Measurements from ENCODE around the gene TRABD2B. TPM values are rescaled to one million over a fixed set of nuclear protein-coding genes. Genes with fewer than 3 reads are reported as not detected.

The TRABD2B gene
- total RNA-seq, 3 donors from 2014 or later, result 1.4 to 3.7 (median 2.3) TPM

GRCh38 chr1:47834326-47834725 lies 162.9 kb downstream of the TRABD2B start:
- intact Hi-C loops (cut with DNase I; ENCODE audit: low total_unique reads), result no loop called here
- Histone ChIP-seq H3K4me1 (no peaks in the 10 kb centered on the region), H3K27me3 (no peaks in the 10 kb centered on the region), H3K27ac (no peak overlapping the region), H3K36me3 (no peaks in the 10 kb centered on the region), H3K9me3 (peaks cover 0 to 14% of the 10 kb centered on the region in 2 donors), H3K4me3 (no peak overlapping the region)
- TF ChIP-seq CTCF (IDR thresholded peaks at IDR 0.05), result no peak
- TF ChIP-seq POLR2AphosphoS5 (IDR thresholded peaks at IDR 0.05), result no peak
- no peak for TF ChIP-seq POLR2A (IDR thresholded peaks at IDR 0.05)
- no peak for DNase-seq (ENCODE audit: low spot score in 2 of 2)

- Histone ChIP-seq H3K27me3 (no peaks in the 10 kb centered on the region), H3K27ac (no peak overlapping the region), H3K4me1 (no peaks in the 10 kb centered on the region), H3K36me3 (no peaks in the 10 kb centered on the region), H3K4me3 (no peak overlapping the region), H3K9me3 (peaks cover 0 to 8% of the 10 kb centered on the region in 2 donors)
- DNase-seq (ENCODE audit: low spot score in 2 of 2), result no peak
- TF ChIP-seq POLR2AphosphoS5 (IDR thresholded peaks at IDR 0.05) (no peak), POLR2A (IDR thresholded peaks at IDR 0.05) (no peak), CTCF (IDR thresholded peaks at IDR 0.05) (no peak)
- intact Hi-C loops (cut with DNase I; ENCODE audit: low total_unique reads), result no loop called here
Observed at GRCh38 chr1:47830641-47831333, 166.4 kb downstream of the TRABD2B start.

GRCh38 chr1:47830021-47830420 lies 167.2 kb downstream of the TRABD2B start:
- no peak for DNase-seq (ENCODE audit: low spot score in 2 of 2)
- Histone ChIP-seq H3K4me1 (no peaks in the 10 kb centered on the region), H3K9me3 (peaks cover 0 to under 1% of the 10 kb centered on the region in 2 donors), H3K27ac (no peak overlapping the region), H3K4me3 (no peak overlapping the region), H3K36me3 (no peaks in the 10 kb centered on the region), H3K27me3 (no peaks in the 10 kb centered on the region)
- no peak for TF ChIP-seq POLR2AphosphoS5 (IDR thresholded peaks at IDR 0.05)
- no peak for TF ChIP-seq CTCF (IDR thresholded peaks at IDR 0.05)
- TF ChIP-seq POLR2A (IDR thresholded peaks at IDR 0.05), result no peak
- intact Hi-C loops (cut with DNase I; ENCODE audit: low total_unique reads), result no loop called here

GRCh38 chr1:47828978-47829377 lies 168.2 kb downstream of the TRABD2B start:
- Histone ChIP-seq H3K4me1 (no peaks in the 10 kb centered on the region), H3K27ac (no peak overlapping the region), H3K36me3 (no peaks in the 10 kb centered on the region), H3K4me3 (no peak overlapping the region), H3K27me3 (no peaks in the 10 kb centered on the region), H3K9me3 (no peaks in the 10 kb centered on the region)
- DNase-seq (ENCODE audit: low spot score in 2 of 2), result no peak
- TF ChIP-seq POLR2AphosphoS5 (IDR thresholded peaks at IDR 0.05) (no peak), POLR2A (IDR thresholded peaks at IDR 0.05) (no peak), CTCF (IDR thresholded peaks at IDR 0.05) (no peak)
- intact Hi-C loops (cut with DNase I; ENCODE audit: low total_unique reads), result no loop called here

- H3K36me3 ChIP-seq, result no peaks in the 10 kb centered on the region
- H3K9me3 ChIP-seq, result no peaks in the 10 kb centered on the region
- intact Hi-C loops (cut with DNase I; ENCODE audit: low total_unique reads), result no loop called here
- H3K27me3 ChIP-seq, result no peaks in the 10 kb centered on the region
- H3K27ac ChIP-seq, result no peak overlapping the region
- no peak for TF ChIP-seq POLR2A (IDR thresholded peaks at IDR 0.05)
- TF ChIP-seq CTCF (IDR thresholded peaks at IDR 0.05), result no peak
- no peak for TF ChIP-seq POLR2AphosphoS5 (IDR thresholded peaks at IDR 0.05)
- no peaks in the 10 kb centered on the region for H3K4me1 ChIP-seq
- no peak overlapping the region for H3K4me3 ChIP-seq
- no peak for DNase-seq (ENCODE audit: low spot score in 2 of 2)
Observed at GRCh38 chr1:47827109-47827508, 170.1 kb downstream of the TRABD2B start.

Measured in breast epithelium (tissue), 4 donors.